Measurements from ENCODE around the gene RAB9A. TPM values are rescaled to one million over a fixed set of nuclear protein-coding genes. Genes with fewer than 3 reads are reported as not detected.

RAB9A gene
- total RNA-seq, 2 experiments from 2014 or later: 10.6 to 11.2 TPM

DNA sequence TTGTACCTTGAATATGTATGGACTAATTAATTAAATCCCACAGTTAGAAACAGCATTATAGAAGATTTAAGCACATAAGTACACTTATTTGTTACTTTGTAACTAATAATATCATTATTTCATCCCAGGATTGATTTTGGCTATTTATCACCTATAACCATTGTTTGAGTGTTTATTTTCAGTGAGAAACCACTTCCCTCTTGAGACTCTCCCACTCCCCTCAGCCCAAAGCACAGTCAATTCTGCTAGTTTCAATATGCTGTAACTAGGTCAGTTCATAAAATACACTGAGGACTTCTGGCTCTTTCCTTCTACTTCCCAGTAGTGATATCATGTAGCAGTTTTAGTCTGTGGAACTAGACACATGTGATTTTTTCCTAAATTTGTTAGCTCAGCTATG, 61.9 kb downstream of the RAB9A start:
- ChIA-PET CTCF (interaction anchor here (0.7 to 5.0 kb wide), 11 partner anchors 9 to 281 kb away, joined by 3 to 25 read pairs (median 4); partner anchors contain the start of genes OFD1 and TRAPPC2), POLR2A (interaction anchor here (2.7 kb wide), 1 partner anchor 16 kb away, joined by 8 read pairs; the partner anchor contains the start of genes OFD1 and TRAPPC2)
- ATAC-seq (no peak), DNase-seq (no peak)
- peaks cover 31% of the 10 kb centered on the region for H3K4me1 Mint-ChIP-seq (ENCODE audit: low read depth)
- no peaks in the 10 kb centered on the region for H3K9me3 Mint-ChIP-seq (ENCODE audit: insufficient read depth)
- no peaks in the 10 kb centered on the region for H3K27me3 Mint-ChIP-seq (ENCODE audit: low read depth)
- H3K27ac Mint-ChIP-seq: no peak overlapping the region
- no peak overlapping the region for H3K4me3 Mint-ChIP-seq
- H3K36me3 Mint-ChIP-seq (ENCODE audit: low read depth): peaks cover 49% of the 10 kb centered on the region

DNA sequence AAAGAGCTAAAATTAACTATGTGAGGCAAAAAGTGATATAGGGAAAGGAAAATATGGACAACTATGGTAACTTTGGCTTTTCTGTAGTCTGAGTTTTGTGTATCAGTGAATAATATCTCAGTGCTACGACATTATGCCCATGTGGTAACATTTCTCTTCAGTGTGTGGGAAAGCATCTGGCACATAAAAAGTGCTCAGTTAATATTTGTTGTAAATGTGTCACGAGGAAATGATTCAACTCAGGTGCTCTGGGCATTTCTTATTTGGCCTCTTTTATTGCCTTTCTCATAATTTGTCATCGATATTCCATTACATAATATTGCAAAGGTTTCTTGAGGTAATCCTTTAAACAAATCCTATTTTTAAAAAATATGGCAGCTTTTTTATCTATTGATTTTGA, 63.2 kb downstream of the RAB9A start:
- no peak for DNase-seq
- no peak overlapping the region for H3K27ac Mint-ChIP-seq
- peaks cover 47% of the 10 kb centered on the region for H3K36me3 Mint-ChIP-seq (ENCODE audit: low read depth)
- H3K4me3 Mint-ChIP-seq: no peak overlapping the region
- ChIA-PET POLR2A (no interaction called here), CTCF (interaction anchor here (1.4 to 5.0 kb wide), 3 partner anchors 90 to 280 kb away, joined by 3 to 25 read pairs (median 6); no protein-coding TSS in a partner anchor)
- no peak for ATAC-seq
- H3K27me3 Mint-ChIP-seq (ENCODE audit: low read depth): no peaks in the 10 kb centered on the region
- H3K9me3 Mint-ChIP-seq (ENCODE audit: insufficient read depth): no peaks in the 10 kb centered on the region
- H3K4me1 Mint-ChIP-seq (ENCODE audit: low read depth): peaks cover 29% of the 10 kb centered on the region

DNA sequence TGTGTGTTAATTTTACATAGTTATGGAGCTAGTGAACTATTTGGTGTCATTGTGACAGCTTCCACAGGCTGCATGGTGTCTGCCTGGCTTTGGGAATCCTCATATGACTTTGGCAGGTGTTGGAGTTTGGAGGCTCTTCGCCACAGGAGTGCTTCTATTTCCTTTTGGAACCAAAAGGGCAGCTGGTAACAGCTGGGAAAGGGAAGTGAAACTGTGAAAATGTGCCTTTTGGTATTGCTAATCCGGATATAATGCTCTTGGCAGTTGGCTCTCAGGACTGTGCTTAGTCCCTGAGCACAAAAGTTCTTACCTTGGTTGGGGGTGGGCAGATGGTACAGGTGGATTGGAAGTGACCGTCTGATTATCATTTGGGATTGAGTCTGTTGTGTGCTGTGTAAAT, 63.7 kb downstream of the RAB9A start:
- DNase-seq (no peak), ATAC-seq (no peak)
- POLR2A ChIA-PET: interaction anchor here (0.8 kb wide), 1 partner anchor 17 kb away, joined by 3 read pairs; no protein-coding TSS in a partner anchor
- Mint-ChIP-seq H3K27ac (peak overlapping the region; percentile 72), H3K27me3 (ENCODE audit: low read depth) (no peaks in the 10 kb centered on the region), H3K36me3 (ENCODE audit: low read depth) (peaks cover 43% of the 10 kb centered on the region), H3K4me3 (no peak overlapping the region), H3K9me3 (ENCODE audit: insufficient read depth) (no peaks in the 10 kb centered on the region), H3K4me1 (ENCODE audit: low read depth) (peaks cover 24% of the 10 kb centered on the region)
- CTCF ChIA-PET: interaction anchor here (1.5 to 5.0 kb wide), 2 partner anchors 246 to 279 kb away, joined by 6 to 25 read pairs; no protein-coding TSS in a partner anchor

DNA sequence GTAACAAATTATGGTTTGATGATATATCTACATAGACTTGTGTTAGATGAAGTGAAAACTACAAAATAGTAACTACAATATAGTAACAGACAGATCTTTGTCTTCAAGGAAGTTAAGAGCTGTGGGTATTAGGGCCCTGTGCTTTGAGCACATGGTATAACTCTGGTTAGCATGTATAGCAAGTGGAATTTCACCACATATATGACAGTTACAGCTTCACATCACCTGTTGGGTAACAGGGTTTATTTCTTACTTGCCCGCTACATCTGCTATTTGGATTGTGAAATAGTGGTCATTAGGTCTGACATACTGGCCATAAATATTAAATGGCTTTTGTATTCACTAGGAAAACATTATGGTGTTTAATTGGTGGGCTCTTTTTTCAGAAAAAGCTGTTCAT, 65.8 kb downstream of the RAB9A start:
- H3K27me3 Mint-ChIP-seq (ENCODE audit: low read depth): no peaks in the 10 kb centered on the region
- DNase-seq (no peak), ATAC-seq (no peak)
- POLR2A ChIA-PET: interaction anchor here (0.5 to 1.6 kb wide), 4 partner anchors 19 to 67 kb away, joined by 3 to 7 read pairs (median 3); partner anchors contain the start of gene OFD1
- H3K4me3 Mint-ChIP-seq: no peak overlapping the region
- H3K27ac Mint-ChIP-seq: peak overlapping the region; percentile 52
- H3K36me3 Mint-ChIP-seq (ENCODE audit: low read depth): peaks cover 42% of the 10 kb centered on the region
- H3K9me3 Mint-ChIP-seq (ENCODE audit: insufficient read depth): no peaks in the 10 kb centered on the region
- H3K4me1 Mint-ChIP-seq (ENCODE audit: low read depth): peaks cover 24% of the 10 kb centered on the region
- CTCF ChIA-PET: interaction anchor here (0.7 to 1.9 kb wide), 4 partner anchors 19 to 277 kb away, joined by 3 to 7 read pairs (median 4); partner anchors contain the start of genes OFD1 and TRAPPC2

DNA sequence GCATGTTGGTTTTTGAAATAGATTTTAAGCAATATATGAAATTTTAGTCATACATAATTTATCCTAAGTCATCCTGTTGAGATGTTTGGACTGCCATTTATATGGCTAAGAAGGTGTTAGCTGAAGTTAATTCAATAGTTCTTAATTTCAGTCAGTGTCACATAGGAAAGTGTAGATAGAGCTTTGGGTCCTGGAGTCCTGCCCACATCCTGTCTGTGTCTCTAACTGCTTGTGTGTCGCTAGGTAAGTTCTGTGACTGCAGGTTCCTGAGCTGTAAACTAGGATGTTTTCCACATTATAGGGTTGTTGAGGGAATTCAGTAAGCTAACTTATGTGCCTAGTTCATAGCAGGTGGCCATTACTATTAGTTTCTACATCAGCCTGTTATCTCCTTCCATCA, 66.3 kb downstream of the RAB9A start:
- H3K27me3 Mint-ChIP-seq (ENCODE audit: low read depth): no peaks in the 10 kb centered on the region
- H3K27ac Mint-ChIP-seq: peak overlapping the region; percentile 52
- peak; percentile 34 for DNase-seq
- CTCF ChIA-PET: interaction anchor here (0.7 to 1.9 kb wide), 5 partner anchors 19 to 932 kb away, joined by 3 to 7 read pairs (median 3); partner anchors contain the start of genes OFD1 and TRAPPC2
- H3K9me3 Mint-ChIP-seq (ENCODE audit: insufficient read depth): no peaks in the 10 kb centered on the region
- no peak overlapping the region for H3K4me3 Mint-ChIP-seq
- H3K36me3 Mint-ChIP-seq (ENCODE audit: low read depth): peaks cover 41% of the 10 kb centered on the region
- peak; percentile 86 for ATAC-seq
- H3K4me1 Mint-ChIP-seq (ENCODE audit: low read depth): peaks cover 23% of the 10 kb centered on the region
- POLR2A ChIA-PET: interaction anchor here (0.5 to 1.6 kb wide), 4 partner anchors 19 to 67 kb away, joined by 3 to 7 read pairs (median 3); partner anchors contain the start of gene OFD1

DNA sequence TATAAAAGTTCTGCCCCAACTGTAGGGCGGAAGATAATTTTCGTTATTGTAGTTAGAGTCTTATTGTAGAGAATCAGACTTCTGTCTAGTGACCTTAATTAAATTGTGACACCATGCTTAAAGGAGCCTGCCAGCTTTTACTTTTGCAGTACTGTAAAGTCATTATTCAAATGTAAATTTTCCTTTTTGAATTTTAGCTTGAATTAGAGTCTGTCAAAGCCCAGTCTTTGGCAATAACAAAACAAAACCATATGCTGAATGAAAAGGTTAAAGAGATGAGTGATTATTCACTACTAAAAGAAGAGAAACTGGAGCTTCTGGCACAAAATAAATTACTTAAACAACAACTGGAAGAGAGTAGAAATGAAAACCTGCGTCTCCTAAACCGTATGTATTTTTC, 67.5 kb downstream of the RAB9A start:
- Mint-ChIP-seq H3K36me3 (ENCODE audit: low read depth) (peaks cover 42% of the 10 kb centered on the region), H3K9me3 (ENCODE audit: insufficient read depth) (no peaks in the 10 kb centered on the region), H3K27ac (no peak overlapping the region), H3K4me3 (no peak overlapping the region), H3K27me3 (ENCODE audit: low read depth) (no peaks in the 10 kb centered on the region), H3K4me1 (ENCODE audit: low read depth) (peaks cover 16% of the 10 kb centered on the region)
- POLR2A ChIA-PET: no interaction called here
- DNase-seq: no peak
- no peak for ATAC-seq
- CTCF ChIA-PET: interaction anchor here (1.1 kb wide), 1 partner anchor 933 kb away, joined by 3 read pairs; no protein-coding TSS in a partner anchor

DNA sequence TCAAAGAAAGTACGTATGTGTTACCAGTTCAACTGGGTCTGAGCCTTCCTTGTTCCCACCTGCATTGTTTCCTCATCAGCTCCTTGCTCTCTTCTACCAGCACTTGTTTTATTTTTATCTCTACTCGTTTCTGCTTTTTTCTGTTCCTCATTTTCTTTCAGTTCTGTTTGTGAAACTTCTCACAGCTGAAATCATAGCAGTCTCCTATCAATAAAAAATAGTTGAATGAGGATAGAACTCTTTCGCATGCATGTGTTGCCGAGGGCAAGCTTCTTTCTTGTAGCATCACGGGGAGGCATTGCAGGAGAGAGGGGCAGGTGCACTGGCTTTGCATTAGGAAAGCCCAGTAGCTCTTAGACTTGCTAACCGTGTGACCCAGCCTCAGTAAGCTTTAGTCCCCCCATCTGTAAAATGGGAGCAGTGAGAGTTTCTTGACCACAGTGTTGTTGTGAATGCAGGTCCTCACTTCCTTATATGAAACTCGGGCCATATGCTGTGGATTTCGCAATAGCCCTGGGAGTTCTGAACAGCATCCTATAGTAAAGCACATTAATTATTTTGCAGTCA, 70.3 kb downstream of the RAB9A start:
- Mint-ChIP-seq H3K36me3 (ENCODE audit: low read depth) (peaks cover 28% of the 10 kb centered on the region), H3K27ac (no peak overlapping the region), H3K4me3 (no peak overlapping the region), H3K4me1 (ENCODE audit: low read depth) (peaks cover 10% of the 10 kb centered on the region), H3K9me3 (ENCODE audit: insufficient read depth) (no peaks in the 10 kb centered on the region), H3K27me3 (ENCODE audit: low read depth) (no peaks in the 10 kb centered on the region)
- CTCF ChIA-PET: interaction anchor here (1.2 kb wide), 1 partner anchor 9 kb away, joined by 4 read pairs; no protein-coding TSS in a partner anchor
- ATAC-seq (no peak), DNase-seq (no peak)
- POLR2A ChIA-PET: no interaction called here

Other genes with a start within 250 kb of the RAB9A start
- gene EGFL6, start 119.5 kb upstream of the RAB9A start, total RNA-seq: 10 to 100 TPM; 14.2 to 15.6 TPM
- 1 to 10 TPM; 3.8 to 4.1 TPM for gene TCEANC, start 36.0 kb upstream of the RAB9A start, total RNA-seq
- gene TRAPPC2, start 45.5 kb downstream of the RAB9A start, total RNA-seq: 10 to 100 TPM; 21.6 to 23.2 TPM
- 10 to 100 TPM; 29.6 to 30.4 TPM for gene OFD1, start 45.6 kb downstream of the RAB9A start, total RNA-seq
- not detected for gene GPM6B, start 128.0 kb downstream of the RAB9A start, total RNA-seq

All from activated CD8-positive, alpha-beta T cell treated with anti-CD3 and anti-CD28 coated beads, Interleukin-2, amount 10 ng/mL, durations not matched to agents 7 days and 5 days (primary cell).